ENCODE data around the gene CA6. TPM values are rescaled to one million over a fixed set of nuclear protein-coding genes. Genes with fewer than 3 reads are reported as not detected.

The CA6 gene
- total and polyA plus RNA-seq, 12 donors = 0.17 TPM; not detected in 11

DNA sequence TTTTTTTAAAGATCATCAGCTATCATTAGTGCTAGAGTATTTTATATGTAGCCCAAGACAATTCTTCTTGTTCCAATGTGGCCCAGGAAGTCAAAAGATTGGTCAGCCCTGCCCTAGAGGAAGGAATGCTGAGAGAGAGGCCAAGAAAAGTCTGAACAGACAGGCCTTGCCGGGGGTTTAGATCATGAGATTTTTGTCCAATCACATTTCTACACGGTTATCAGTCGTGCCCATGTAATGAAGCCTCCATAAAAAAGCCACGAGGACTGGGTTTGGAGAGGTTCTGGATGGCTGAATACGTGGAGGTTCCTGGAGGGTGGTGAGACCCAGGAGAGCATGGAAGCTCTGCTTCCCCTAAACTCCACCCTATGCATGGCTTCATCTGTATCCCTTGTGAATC, 42.9 kb upstream of the CA6 start:
- DNase-seq = no peak
- peaks cover 0 to 9% of the 10 kb centered on the region in 2 donors for H3K4me1 ChIP-seq (replicated peaks in 1 of 2)
- no peak for TF ChIP-seq CTCF (IDR thresholded peaks at IDR 0.05)
- TF ChIP-seq POLR2A (IDR thresholded peaks at IDR 0.05) = no peak
- WGBS, 4 donors = 82 to 92% (median 87%) methylated on average over 5 of the region's 5 CpGs
- no peaks in the 10 kb centered on the region for H3K9me3 ChIP-seq (replicated peaks in 1 of 3)
- peak overlapping the region in 1 of 5 donors; percentile 0 for H3K27ac ChIP-seq
- H3K27me3 ChIP-seq = no peaks in the 10 kb centered on the region
- H3K4me3 ChIP-seq = no peak overlapping the region
- no peaks in the 10 kb centered on the region for H3K36me3 ChIP-seq (replicated peaks in 1 of 2)
- intact Hi-C loops (cut with DNase I) = no loop called here

DNA sequence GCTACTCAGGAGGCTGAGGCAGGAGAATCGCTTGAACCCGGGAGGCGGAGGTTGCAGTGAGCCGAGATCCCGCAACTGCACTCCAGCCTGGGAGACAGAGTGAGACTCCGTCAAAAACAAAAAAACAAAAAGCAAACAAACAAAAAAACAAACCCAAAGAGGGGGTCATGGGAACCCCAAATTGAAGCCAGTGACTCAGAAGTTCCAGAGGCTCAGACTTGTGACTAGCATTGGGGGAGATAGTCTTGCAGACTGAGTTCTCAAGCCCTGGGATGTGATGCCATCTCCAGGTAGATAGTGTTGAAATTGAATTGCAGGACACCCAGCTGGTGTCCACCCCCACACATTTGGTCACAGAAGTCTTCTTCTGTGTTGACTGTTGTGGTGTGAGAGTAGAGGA, 42.3 kb upstream of the CA6 start:
- 96 to 98% (median 97%) methylated on average over 6 of the region's 6 CpGs for WGBS, 4 donors
- H3K36me3 ChIP-seq (replicated peaks in 1 of 2) = no peaks in the 10 kb centered on the region
- H3K27ac ChIP-seq = peak overlapping the region in 2 of 5 donors; percentile 5 to 70
- intact Hi-C loops (cut with DNase I) = no loop called here
- no peaks in the 10 kb centered on the region for H3K9me3 ChIP-seq (replicated peaks in 1 of 3)
- no peak overlapping the region for H3K4me3 ChIP-seq
- H3K4me1 ChIP-seq (replicated peaks in 1 of 2) = peaks cover 0 to 9% of the 10 kb centered on the region in 2 donors
- no peaks in the 10 kb centered on the region for H3K27me3 ChIP-seq
- no peak for TF ChIP-seq CTCF (IDR thresholded peaks at IDR 0.05)
- no peak for TF ChIP-seq POLR2A (IDR thresholded peaks at IDR 0.05)
- no peak for DNase-seq

GRCh38 chr1:8903908-8904650, 41.6 kb upstream of the CA6 start:
- DNase-seq = peak in 6 of 7 donors; percentile 53 to 84 (median 82)
- H3K27me3 ChIP-seq = no peaks in the 10 kb centered on the region
- intact Hi-C loops (cut with DNase I) = no loop called here
- peak overlapping the region in 2 of 5 donors; percentile 5 to 70 for H3K27ac ChIP-seq
- TF ChIP-seq POLR2A (IDR thresholded peaks at IDR 0.05) = no peak
- TF ChIP-seq CTCF (IDR thresholded peaks at IDR 0.05) = no peak
- no peaks in the 10 kb centered on the region for H3K9me3 ChIP-seq (replicated peaks in 1 of 3)
- H3K4me3 ChIP-seq = no peak overlapping the region
- no peaks in the 10 kb centered on the region for H3K36me3 ChIP-seq (replicated peaks in 1 of 2)
- WGBS, 4 donors = 63 to 66% (median 65%) methylated on average over 6 of the region's 6 CpGs
- peaks cover 0 to 9% of the 10 kb centered on the region in 2 donors for H3K4me1 ChIP-seq (replicated peaks in 1 of 2)

- Histone ChIP-seq H3K4me3 (no peak overlapping the region), H3K9me3 (replicated peaks in 1 of 3) (no peaks in the 10 kb centered on the region), H3K27me3 (no peaks in the 10 kb centered on the region), H3K4me1 (replicated peaks in 1 of 2) (peaks cover 0 to 9% of the 10 kb centered on the region in 2 donors), H3K36me3 (replicated peaks in 1 of 2) (no peaks in the 10 kb centered on the region), H3K27ac (peak overlapping the region in 1 of 5 donors; percentile 42)
- TF ChIP-seq CTCF (IDR thresholded peaks at IDR 0.05) = no peak
- no peak for TF ChIP-seq POLR2A (IDR thresholded peaks at IDR 0.05)
- 80 to 84% (median 82%) methylated on average over 9 of the region's 9 CpGs for WGBS, 4 donors
- intact Hi-C loops (cut with DNase I) = no loop called here
- no peak for DNase-seq
These were observed 40.0 kb upstream of the CA6 start for GRCh38 chr1:8905582-8906191.
